ENCODE results near the gene SIPA1.
A peak's percentile ranks its signal among the peaks of the same experiment; 100 is the strongest.
"Not testable (repeated sequence)": the region's sequence is repeated elsewhere in the genome, so short reads cannot be mapped to it uniquely, and the experiment has no call there.

Gene SIPA1

DNA sequence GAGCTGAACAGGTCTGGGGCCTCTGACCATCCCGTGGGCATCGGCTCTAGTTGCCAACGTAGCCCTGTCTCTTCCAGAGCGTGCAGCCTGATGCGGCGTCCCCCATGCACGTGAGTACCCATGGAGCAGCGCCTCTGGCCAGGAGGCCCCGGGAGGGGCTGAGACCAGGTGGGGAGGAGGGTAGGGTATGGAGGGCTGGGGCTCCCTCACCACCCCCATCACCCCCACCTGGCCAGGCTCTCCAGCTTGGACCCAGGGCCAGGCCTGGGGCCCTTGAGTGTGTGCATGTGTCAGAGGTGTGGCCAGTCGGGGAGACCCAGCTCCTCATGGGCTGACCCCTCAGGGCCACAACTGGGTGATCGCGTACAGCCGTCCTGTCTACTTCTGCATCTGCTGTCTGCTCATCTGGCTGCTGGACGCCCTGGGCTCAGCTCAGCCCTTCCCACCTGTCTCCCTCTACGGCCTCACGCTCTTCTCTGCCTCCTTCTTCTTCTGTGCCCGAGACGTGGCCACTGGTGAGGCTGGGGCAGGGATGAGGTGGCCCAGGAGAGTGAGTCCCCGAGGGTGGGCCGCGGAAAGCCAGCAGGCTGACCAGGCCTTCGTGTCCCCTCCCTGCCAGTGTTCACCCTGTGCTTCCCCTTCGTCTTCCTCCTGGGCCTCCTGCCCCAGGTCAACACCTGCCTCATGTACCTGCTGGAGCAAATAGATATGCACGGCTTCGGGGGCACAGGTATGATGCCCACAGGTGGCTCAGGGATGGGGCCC, 13.9 kb upstream of the SIPA1 start:
- DNase-seq, result no peak

DNA sequence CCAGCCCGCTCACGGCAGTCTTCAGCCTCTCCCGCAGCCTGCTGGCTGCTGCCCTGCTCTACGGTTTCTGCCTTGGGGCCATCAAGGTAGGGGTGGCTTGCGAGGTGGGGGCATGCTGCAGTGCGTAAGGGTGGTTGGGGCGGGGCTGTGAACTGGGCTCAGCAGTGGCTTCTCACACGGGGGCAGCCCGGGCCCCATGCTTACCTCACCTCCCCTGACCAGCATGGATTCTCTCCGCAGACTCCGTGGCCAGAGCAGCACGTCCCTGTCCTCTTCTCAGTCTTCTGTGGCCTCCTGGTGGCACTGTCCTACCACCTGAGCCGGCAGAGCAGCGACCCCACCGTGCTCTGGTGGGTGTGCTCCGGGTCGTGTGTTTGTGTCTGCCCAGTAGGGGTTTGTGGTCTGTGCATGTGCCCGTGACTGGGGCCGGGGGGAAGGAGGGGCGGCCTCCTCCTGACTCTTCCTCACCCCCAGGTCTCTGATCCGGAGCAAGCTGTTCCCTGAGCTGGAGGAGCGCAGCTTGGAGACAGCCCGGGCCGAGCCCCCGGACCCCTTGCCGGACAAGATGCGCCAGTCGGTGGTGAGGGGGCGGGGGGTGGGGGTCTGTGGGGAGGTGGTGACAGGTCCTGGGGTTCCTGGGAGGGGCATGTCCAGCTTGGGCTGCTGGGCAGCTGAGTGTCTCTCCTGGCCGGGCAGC, 12.8 kb upstream of the SIPA1 start:
- no peak for DNase-seq

GRCh38 chr11:65625628-65626342, 12.1 kb upstream of the SIPA1 start:
- peak in 2 of 4 experiments; percentile 18 to 21 for DNase-seq

- DNase-seq, result no peak
Observed at GRCh38 chr11:65627202-65627601, 10.7 kb upstream of the SIPA1 start.

GRCh38 chr11:65629579-65629978, 8.3 kb upstream of the SIPA1 start:
- no peak for DNase-seq

- DNase-seq, result no peak
Observed at GRCh38 chr11:65630215-65630614, 7.7 kb upstream of the SIPA1 start.

- DNase-seq, result no peak
Observed at GRCh38 chr11:65633390-65634108, 4.4 kb upstream of the SIPA1 start.

DNA sequence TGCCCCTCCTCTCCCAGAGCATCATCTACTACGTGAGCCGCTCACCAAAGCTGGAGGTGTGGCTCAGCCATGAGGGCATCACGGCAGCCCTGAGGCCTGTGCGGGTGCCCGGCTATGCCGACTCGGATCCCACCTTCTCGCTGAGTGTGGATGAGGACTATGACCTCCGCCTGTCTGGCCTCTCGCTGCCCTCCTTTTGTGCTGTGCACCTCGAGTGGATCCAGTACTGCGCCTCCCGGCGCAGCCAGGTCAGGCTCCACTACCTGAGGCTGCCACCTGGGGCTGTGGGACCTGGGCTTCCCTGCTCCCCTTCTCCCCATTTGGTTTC, 3.8 kb upstream of the SIPA1 start:
- DNase-seq, result no peak

DNA sequence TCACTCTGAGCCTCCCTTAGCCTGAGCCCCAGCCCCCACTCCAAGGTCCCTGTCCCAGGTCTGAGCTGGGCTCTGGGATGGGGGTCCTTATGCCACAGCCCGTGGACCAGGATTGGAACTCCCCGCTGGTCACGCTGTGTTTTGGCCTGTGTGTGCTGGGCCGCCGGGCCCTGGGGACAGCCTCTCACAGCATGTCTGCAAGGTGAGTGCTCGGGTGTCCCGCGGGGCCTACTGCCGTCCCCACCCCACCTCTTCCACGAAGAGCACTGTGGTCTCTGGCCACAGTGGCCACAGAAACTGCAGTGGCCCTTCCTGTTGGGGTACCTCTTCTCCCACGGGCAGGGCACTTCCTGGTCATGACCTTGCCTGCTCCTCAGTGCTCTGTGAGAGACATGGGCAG, 3.5 kb upstream of the SIPA1 start:
- DNase-seq, result no peak

GRCh38 chr11:65634905-65635731, 2.8 kb upstream of the SIPA1 start:
- no peak for DNase-seq

- no peak for DNase-seq
Observed at GRCh38 chr11:65636108-65637031, 1.5 kb upstream of the SIPA1 start.

- no peak for DNase-seq
Observed at GRCh38 chr11:65637032-65637557, 806 bp upstream of the SIPA1 start.

DNA sequence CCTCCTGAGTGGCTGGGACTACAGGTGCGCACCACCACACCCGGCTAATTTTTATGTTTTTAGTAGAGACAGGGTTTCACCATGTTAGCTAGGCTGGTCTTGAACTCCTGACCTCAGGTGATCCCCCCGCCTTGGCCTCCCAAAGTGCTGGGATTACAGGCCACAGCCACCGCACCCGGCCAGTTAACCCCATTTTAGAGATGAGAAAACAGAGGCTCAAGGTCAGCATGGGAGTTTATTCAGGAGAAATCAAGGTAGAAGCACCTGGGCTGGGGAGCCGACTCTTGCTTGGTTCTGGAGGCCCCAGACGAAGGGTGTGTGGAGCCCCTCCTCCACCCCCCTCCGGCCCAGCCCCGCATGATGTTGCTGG, 1.3 kb downstream of the SIPA1 start:
- not testable (repeated sequence) for DNase-seq

GRCh38 chr11:65639623-65640482, 2.0 kb downstream of the SIPA1 start:
- DNase-seq, result peak in 2 of 4 experiments; percentile 30 to 53

- DNase-seq, result peak in 2 of 4 experiments; percentile 36 to 47
Observed at GRCh38 chr11:65640483-65641296, 2.8 kb downstream of the SIPA1 start.

- DNase-seq, result no peak
Observed at GRCh38 chr11:65641297-65642013, 3.6 kb downstream of the SIPA1 start.

DNA sequence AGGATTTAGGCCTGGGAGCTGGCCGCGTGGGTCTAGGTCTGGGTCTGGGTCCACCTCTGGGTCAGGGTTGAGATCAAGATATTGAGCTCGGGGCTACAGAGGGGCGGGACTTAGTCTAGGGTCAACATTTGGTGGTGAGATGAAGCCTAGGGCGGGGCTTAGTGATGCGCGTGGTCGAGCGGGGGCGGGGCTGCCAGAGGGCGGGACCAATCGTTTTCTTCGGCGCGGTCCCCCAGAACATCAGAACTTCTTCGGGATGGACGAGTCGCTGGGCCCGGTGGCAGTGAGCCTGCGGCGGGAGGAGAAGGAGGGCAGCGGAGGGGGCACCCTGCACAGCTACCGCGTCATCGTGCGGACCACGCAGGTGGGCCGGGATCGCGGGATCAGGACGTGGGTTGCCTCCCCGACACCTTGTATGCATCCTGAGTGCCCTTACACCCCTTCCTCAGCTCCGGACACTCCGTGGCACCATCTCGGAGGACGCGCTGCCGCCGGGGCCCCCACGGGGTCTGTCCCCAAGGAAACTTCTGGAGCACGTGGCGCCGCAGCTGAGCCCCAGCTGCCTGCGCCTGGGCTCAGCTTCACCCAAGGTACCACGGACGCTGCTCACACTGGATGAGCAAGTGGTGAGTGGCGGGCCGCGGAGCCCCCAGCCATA, 4.2 kb downstream of the SIPA1 start:
- no peak for DNase-seq

- DNase-seq, result no peak
Observed at GRCh38 chr11:65643971-65644370, 6.1 kb downstream of the SIPA1 start.
